ENCODE measurements around the gene DDX28.
"Not testable (repeated sequence)": the region's sequence is repeated elsewhere in the genome, so short reads cannot be mapped to it uniquely, and the experiment has no call there.

DDX28 gene

GRCh38 chr16:67994040-67994408, 29.0 kb downstream of the DDX28 start:
- DNase-seq = peak; percentile 12

- peak; percentile 87 for DNase-seq
Measured at GRCh38 chr16:67993207-67994039, 29.6 kb downstream of the DDX28 start.

- no peak for DNase-seq
Measured at GRCh38 chr16:67992661-67993206, 30.3 kb downstream of the DDX28 start.

GRCh38 chr16:67990018-67990386, 33.0 kb downstream of the DDX28 start:
- DNase-seq = no peak

GRCh38 chr16:67989322-67990017, 33.6 kb downstream of the DDX28 start:
- no peak for DNase-seq

GRCh38 chr16:67988675-67989074, 34.4 kb downstream of the DDX28 start:
- no peak for DNase-seq

- DNase-seq = no peak
Measured at GRCh38 chr16:67987460-67988160, 35.4 kb downstream of the DDX28 start.

GRCh38 chr16:67986949-67987348, 36.1 kb downstream of the DDX28 start:
- DNase-seq = no peak

- DNase-seq = no peak
Measured at GRCh38 chr16:67982011-67982696, 40.9 kb downstream of the DDX28 start.

- peak; percentile 22 for DNase-seq
Measured at GRCh38 chr16:67979955-67980678, 42.9 kb downstream of the DDX28 start, which contains the start of gene DPEP3. DPEP3 (minus strand) TSS chr16:67980499; CDS start chr16:67980380, 119 bp downstream.

- no peak for DNase-seq
Measured at GRCh38 chr16:67977469-67978227, 45.4 kb downstream of the DDX28 start.

GRCh38 chr16:67977005-67977404, 46.0 kb downstream of the DDX28 start:
- DNase-seq = no peak

- DNase-seq = no peak
Measured at GRCh38 chr16:67976205-67976604, 46.8 kb downstream of the DDX28 start.

GRCh38 chr16:67975321-67976105, 47.5 kb downstream of the DDX28 start:
- no peak for DNase-seq

- DNase-seq = not testable (repeated sequence)
Measured at GRCh38 chr16:67972285-67972684, 50.7 kb downstream of the DDX28 start.

GRCh38 chr16:67971111-67971510, 51.9 kb downstream of the DDX28 start:
- no peak for DNase-seq
